GM18870 (cell line): ENCODE measurements around the gene MSI2.

Experiments
- ATAC-seq: cut with Tn5 transposase; IDR thresholded peaks from one replicate; pipeline ENCODE4 v1.9.1; 2021; ENCODE audit warnings: moderate library complexity; ENCODE audit not compliant: unreplicated experiment

Gene MSI2

GRCh38 chr17:57338257-57338914 is 82.1 kb downstream of the MSI2 start:
- peak; percentile 68 for ATAC-seq

- no peak for ATAC-seq
These were observed 84.0 kb downstream of the MSI2 start for GRCh38 chr17:57340160-57340981.

DNA sequence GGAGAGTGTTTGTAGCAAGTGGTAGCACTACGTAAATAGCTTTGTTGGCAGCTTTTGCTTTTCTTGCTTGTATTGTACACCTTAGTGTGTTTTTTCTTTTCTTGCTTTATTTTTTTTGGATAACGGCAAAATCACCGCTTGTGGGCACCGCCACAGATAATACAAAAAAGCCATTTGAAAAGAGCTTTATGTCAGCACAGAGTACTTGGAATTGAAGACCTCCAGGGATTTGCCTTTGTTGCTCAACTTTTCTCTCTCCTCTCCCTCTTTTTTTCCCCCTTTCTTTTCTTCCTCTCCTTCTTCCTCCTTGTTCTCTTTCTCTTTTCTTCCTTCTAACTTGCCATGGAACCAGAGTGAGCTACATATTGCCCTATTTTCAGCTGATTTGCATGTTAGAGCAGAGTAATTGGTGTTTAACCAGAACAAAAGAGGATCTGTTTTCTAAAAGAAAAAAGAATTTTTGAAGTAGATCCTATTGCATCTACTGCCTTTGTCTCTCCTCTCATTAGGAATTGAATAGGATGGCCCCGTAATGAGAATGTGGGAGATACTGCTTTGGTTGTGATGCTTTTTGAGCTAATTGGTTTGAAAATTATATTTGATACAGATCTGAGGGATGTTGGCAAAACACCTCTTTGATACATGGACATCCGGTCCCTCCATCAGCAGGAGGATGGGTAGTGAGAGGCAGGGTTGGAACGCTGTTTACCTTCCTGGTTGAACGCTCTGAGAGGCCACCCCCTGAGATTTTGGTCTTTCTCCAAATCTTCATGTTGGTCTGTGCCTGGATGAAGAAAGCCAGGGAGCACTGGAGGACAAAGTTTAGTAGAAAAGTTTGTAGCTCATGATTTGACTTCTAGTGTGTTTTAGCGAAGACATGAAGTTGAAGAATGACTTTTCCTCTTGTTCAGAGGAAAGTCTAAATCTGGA is 85.6 kb downstream of the MSI2 start:
- ATAC-seq = no peak

GRCh38 chr17:57342963-57343589 is 86.8 kb downstream of the MSI2 start:
- no peak for ATAC-seq

DNA sequence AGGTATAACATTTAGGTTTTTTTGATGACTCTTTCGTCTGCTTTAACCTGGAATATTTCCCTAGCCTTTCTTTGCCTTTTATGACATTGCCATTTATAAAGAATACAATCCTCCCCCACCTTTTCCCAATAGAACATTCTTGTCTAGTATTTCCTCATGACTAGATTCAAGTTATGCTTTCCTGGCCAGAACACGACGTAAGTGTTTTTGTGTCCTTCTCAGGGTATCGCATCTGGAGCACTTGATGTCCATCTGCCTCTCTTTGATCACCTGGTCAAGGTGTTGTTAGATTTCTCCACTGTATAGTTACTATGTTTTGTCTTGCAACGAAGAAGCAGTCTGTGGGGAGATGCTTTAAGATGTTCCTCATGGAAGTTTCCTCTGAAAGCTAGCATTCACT is 87.4 kb downstream of the MSI2 start:
- ATAC-seq = no peak

DNA sequence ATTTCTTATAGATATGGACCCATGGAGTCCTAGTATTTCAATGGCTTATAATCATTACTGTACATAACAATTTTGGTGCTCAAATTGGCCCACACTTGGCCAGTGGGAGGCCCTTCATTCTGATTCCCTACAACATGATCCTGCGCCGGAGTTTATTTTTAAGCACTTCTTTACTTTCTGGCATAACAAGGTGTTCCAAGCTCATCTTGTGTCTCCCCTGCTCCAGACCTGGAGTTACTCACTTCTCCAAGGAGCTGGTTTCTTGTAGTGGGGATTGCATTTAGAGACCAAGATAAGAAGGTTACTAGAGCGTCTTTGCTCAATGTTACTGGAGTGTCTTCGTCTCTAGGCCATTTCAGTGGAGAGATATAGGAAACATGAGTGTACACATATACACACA is 87.9 kb downstream of the MSI2 start:
- no peak for ATAC-seq

- ATAC-seq = no peak
These were observed 93.4 kb downstream of the MSI2 start for GRCh38 chr17:57349541-57350247.

DNA sequence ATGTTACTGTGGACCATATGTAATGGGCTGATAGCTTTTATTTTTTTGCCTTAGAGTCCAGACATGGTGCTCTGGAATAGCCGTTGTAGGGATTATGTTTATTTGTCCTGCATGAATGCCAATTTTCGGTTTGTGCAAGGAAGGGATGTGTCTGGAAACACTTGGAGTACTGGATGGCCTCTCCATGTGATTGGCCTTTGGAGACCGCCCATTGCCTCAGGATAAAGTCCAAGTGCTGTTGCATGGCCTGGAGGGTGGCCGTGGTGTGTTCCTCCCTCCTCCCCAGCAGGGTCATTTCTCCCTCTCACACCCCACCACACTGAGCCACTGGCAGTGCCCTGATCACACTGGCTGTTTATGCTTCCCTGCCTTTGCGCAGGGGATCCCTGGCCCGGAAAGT is 93.9 kb downstream of the MSI2 start:
- ATAC-seq = no peak

DNA sequence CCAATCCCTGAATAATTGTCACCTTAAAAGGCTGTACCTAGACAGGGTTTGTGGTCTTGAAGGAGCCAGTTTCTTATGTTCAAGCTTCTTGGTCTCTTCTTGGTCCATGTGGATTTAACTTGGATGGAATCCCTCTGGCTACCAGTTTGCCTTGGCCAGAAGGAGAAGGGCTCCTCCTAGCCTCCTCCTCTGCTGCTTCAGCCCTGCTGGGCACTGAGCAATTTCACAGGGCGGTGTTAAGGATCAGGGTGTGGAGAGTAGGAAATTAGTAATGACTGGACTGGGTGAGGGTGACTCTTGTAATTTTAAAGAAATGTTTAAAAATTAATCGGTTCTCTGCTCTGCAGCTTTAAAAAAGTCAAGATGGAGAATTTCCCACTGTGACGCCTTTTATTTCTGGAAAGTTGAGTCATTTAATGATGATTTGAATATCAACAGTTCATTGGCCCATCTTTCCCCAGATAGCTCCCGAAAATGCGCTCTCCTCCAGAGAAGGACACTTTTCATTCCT is 96.4 kb downstream of the MSI2 start:
- no peak for ATAC-seq

- no peak for ATAC-seq
These were observed 98.3 kb downstream of the MSI2 start for GRCh38 chr17:57354673-57355072.

DNA sequence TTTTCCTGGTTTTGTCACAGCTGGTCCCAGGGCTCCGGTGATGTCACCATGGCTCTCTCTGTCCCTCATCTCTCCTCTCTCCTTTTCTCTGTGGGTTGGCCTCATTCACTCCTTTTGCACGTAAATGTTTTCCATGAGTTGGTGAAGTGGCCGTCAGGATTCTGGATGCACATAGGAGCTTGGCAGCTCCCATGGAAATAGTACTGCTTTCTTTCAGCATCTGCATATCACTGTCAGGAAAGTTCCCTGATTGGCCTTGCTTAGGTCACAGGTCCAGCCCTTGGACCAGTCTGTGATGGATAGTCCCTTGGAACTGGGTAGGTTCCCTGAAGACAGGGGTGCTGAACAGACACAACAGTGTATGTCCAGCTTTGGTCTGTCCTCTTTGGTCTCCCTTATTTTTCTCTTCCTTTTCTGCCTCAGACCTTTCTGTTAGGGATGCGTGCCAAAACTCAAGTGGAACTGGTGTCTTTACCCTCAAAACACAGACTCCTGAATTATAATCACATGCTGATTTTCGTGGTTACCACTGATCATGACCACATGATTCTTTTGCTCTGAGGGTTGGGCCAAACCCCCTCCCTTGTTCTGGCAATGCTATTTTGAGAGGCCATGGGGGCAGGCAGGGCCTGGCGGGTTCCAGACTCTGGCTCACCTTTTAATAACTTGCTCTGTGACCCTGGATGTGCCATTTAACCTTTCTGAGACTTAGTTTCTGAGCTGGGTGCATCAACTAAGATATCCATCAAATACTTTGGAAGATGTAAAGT is 99.0 kb downstream of the MSI2 start:
- no peak for ATAC-seq

DNA sequence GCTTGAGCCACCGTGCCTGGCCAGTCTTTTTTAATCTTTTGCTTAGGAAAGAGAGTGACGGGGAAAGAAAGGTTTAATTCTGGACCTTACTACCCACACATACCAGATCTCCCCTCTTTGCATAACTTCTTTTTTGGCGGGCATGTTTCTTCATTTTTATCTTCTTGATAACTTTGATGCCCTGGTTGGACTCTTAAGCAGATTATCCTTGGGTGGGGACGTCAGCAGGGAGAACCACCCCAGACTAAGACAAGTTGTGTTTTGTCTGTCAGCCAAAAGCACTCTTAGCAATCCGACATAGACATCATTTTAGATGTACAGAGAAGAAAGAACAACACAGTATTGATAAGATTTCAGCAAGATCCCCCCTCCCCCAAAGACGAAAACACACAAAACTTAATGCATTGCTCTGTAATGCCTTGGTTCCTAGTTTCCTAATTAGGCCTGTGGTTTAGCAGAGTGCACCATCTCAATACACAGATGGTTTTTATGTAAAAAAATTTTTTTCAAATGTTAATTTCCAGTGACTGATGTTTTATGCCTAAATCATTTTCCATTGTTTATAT is 99.9 kb downstream of the MSI2 start:
- no peak for ATAC-seq

GRCh38 chr17:57356719-57357391 is 100.5 kb downstream of the MSI2 start:
- ATAC-seq = no peak

- peak; percentile 42 for ATAC-seq
These were observed 101.1 kb downstream of the MSI2 start for GRCh38 chr17:57357392-57357784.

DNA sequence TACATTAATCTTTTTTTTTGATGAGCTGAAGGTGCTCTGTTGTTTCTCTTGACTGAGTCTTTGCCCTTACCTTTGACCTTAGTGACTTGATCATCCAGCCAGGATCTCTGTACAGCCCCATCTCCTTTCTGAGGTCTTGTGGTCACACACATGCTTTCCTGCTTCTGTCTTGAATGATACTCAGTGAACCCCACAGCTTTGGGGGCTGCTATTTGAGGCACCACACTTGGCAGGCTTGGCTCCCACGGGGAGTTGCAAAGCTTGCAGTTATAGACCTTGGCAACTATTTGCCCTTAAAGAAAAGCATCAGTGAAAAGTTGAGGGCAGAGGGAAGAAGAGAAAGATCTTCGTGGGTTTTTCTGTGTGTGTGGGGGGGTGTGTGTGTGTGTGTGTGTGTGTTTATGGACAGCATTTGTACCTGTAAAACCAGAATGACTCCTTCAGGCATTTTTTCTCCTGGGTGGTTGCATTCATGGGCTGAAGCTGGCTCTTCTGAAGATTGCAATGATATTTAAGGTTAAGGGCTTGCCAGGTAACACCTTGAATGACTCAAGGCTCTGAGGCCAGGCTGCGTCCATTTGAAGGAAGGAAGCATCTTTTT is 101.6 kb downstream of the MSI2 start:
- ATAC-seq = peak; percentile 57

- ATAC-seq = no peak
These were observed 103.9 kb downstream of the MSI2 start for GRCh38 chr17:57360266-57360665.

DNA sequence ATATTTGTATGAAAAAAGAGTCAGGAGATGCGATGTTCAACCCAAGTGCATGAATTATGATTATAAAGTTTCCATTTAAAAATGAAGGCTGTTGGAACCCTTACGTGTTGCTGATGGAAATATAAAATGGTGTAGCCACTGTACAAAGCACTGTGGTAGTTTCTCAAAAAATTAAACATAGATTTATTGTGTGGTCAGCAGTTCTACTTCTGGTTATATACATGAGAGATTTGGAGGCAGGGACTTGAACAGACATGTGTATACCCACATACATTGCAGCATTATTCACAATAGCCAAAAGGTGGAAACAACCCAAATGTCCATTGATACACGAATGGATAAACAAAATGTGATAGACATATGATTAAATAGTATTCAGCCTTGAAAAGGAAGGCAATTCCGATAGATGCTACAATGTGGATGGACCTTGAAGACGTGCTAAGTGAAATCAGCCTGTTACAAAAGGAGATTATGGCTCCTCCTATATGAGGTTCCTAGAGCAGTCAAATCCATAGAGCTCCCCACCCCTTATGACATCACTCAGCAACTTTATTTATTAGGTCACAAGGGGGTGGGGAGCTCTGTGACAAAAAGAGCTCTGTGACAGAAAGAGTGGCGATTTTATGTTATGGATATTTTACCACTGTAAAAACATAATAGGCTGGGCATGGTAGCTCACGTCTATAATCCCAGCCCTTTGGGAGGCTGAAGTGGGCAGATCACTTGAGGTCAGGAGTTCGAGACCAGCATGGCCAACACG is 106.7 kb downstream of the MSI2 start:
- ATAC-seq = no peak
